ENCODE measurements around the gene DHRS3. TPM values are rescaled to one million over a fixed set of nuclear protein-coding genes. Genes with fewer than 3 reads are reported as not detected.

The DHRS3 gene
- total and polyA plus RNA-seq, 2 of the 13 experiments (the other 11 are each of a cell fraction or from before 2014, with no cell fraction given): 48.5 to 90.5 TPM

- BruUV-seq (replicated peaks): no TSS peak
- H3K4me1 ChIP-seq (ENCODE audit: insufficient read depth, low read length): peaks cover 10% of the 10 kb centered on the region
- FAIRE-seq (no peak), DNase-seq (ENCODE audit: low spot score) (no peak), ATAC-seq (no peak)
- H2AFZ ChIP-seq (ENCODE audit: low read length): no peak overlapping the region
- no peaks in the 10 kb centered on the region for H3K9me3 ChIP-seq (ENCODE audit: low read length)
- ChIA-PET POLR2A (interaction anchor here (0.8 to 1.8 kb wide), 2 partner anchors 10 to 15 kb away, joined by 4 to 9 read pairs; no protein-coding TSS in a partner anchor), CTCF (ENCODE audit: low intra/inter-chr PET ratio, low total read pairs) (no interaction called here)
- H3K4me3 ChIP-seq (replicated peaks in 1 of 3; ENCODE audit: insufficient read depth in 1 of 3, low read depth in 2 of 3, low read length in 3 of 3): no peak overlapping the region
- in situ Hi-C loops (cut with HindIII; ENCODE audit: extremely low pct_ligation_motif_present, low pct_unique_long_range_greater_than_20kb) (loop anchor here (10.0 kb wide), 1 partner anchor 315 kb away; no protein-coding TSS in a partner anchor), intact Hi-C loops (cut with micrococcal nuclease; ENCODE audit: unreplicated experiment) (no loop called here)
- H3K9ac ChIP-seq (ENCODE audit: insufficient read depth, low read depth, low read length): no peak overlapping the region
- TF ChIP-seq ZNF549 (CRISPR knock-in tag; IDR thresholded peaks at IDR 0.05) (no peak), ZBTB8A (CRISPR knock-in tag; IDR thresholded peaks at IDR 0.05; ENCODE audit: borderline replicate concordance, low read depth) (no peak), CENPT (CRISPR knock-in tag; IDR thresholded peaks at IDR 0.05; ENCODE audit: low read depth) (no peak), ZHX2 (IDR thresholded peaks at IDR 0.05; ENCODE audit: low read depth) (no peak), ZHX2 (CRISPR knock-in tag; IDR thresholded peaks at IDR 0.05; ENCODE audit: borderline replicate concordance) (no peak), ZNF547 (CRISPR knock-in tag; IDR thresholded peaks at IDR 0.05) (no peak), MAFG (CRISPR knock-in tag; IDR thresholded peaks at IDR 0.05) (no peak), GFI1 (CRISPR knock-in tag; IDR thresholded peaks at IDR 0.05; ENCODE audit: borderline replicate concordance) (no peak), ZNF7 (CRISPR knock-in tag; IDR thresholded peaks at IDR 0.05) (no peak), SIN3B (IDR thresholded peaks at IDR 0.05; ENCODE audit: low read length) (no peak), ZNF232 (CRISPR knock-in tag; IDR thresholded peaks at IDR 0.05; ENCODE audit: borderline replicate concordance) (no peak), RAD21 (CRISPR knock-in tag; IDR thresholded peaks at IDR 0.05) (no peak), USF2 (IDR thresholded peaks at IDR 0.05; ENCODE audit: low read depth, low read length) (no peak), USF2 (CRISPR knock-in tag; IDR thresholded peaks at IDR 0.05; ENCODE audit: borderline replicate concordance) (no peak), RARG (CRISPR knock-in tag; IDR thresholded peaks at IDR 0.05; ENCODE audit: low read depth) (no peak)
- TF ChIP-seq, protein P1, sequence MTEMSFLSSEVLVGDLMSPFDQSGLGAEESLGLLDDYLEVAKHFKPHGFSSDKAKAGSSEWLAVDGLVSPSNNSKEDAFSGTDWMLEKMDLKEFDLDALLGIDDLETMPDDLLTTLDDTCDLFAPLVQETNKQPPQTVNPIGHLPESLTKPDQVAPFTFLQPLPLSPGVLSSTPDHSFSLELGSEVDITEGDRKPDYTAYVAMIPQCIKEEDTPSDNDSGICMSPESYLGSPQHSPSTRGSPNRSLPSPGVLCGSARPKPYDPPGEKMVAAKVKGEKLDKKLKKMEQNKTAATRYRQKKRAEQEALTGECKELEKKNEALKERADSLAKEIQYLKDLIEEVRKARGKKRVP (CRISPR knock-in tag; IDR thresholded peaks at IDR 0.05): no peak
- no peaks in the 10 kb centered on the region for H3K36me3 ChIP-seq (replicated peaks in 1 of 2; ENCODE audit: control insufficient read depth in 1 of 2, insufficient read depth in 2 of 2, low read length in 2 of 2)
- H3K79me2 ChIP-seq (ENCODE audit: insufficient read depth, low read length): no peaks in the 10 kb centered on the region
- H3K27me3 ChIP-seq (ENCODE audit: control insufficient read depth in 1 of 2, insufficient read depth in 2 of 2, low read length in 2 of 2): peaks cover 0 to 9% of the 10 kb centered on the region in 2 experiments; a peak in 2 of 5 replicates
- no peaks in the 10 kb centered on the region for H4K20me1 ChIP-seq (ENCODE audit: insufficient read depth, low read length)
- WGBS (ENCODE audit: low lambda C conversion rate): 20% methylated on average over 1 of the region's 1 CpG
- H3K4me2 ChIP-seq (ENCODE audit: low read depth, low read length): no peak overlapping the region
- H3K27ac ChIP-seq (ENCODE audit: extremely low read length, insufficient read depth, low read length): no peak overlapping the region
These were observed 11.5 kb upstream of the DHRS3 start for GRCh38 chr1:12629511-12629956.
